OCI-LY7 (cell line): ENCODE data around the gene CKM. TPM values are rescaled to one million over a fixed set of nuclear protein-coding genes. Genes with fewer than 3 reads are reported as not detected.

Experiments
- BruUV-seq: library from RNA; stranded (reverse); fragments of 400-500 nt; replicated peaks from 2 replicates; lab custom pipeline; 2021; lab: Mats Ljungman, UMichigan
- CTCF ChIA-PET: fragments of 300-600 bp; sonication (Branson Sonifier 250); formaldehyde crosslinking; loops from one replicate; lab custom pipeline; 2022; ENCODE audit warnings: antibody characterized with exemption; ENCODE audit not compliant: unreplicated experiment; lab: Charles Lee
- POLR2A ChIA-PET: fragments of 300-600 bp; sonication (Branson Sonifier 250); formaldehyde crosslinking; loops from one replicate; lab custom pipeline; 2022; ENCODE audit warnings: antibody characterized with exemption; lab: Charles Lee
- DNase-seq: peaks from one replicate; pipeline ENCODE4 v3.0.0-alpha.2; 2015; ENCODE audit warnings: low spot score
- H2AFZ ChIP-seq: fragments of 200-600 bp; sonication (generic), shearing (Covaris generic); 2 replicates; pipeline ENCODE4 v1.6.1; 2014; ENCODE audit warnings: mild to moderate bottlenecking, antibody characterized with exemption, low read length, moderate library complexity
- H3K27ac ChIP-seq: fragments of 200-600 bp; sonication (generic); 2 replicates; pipeline ENCODE4 v1.5.1; 2014; ENCODE audit warnings: mixed run types, low read depth, mild to moderate bottlenecking, moderate library complexity, low read length, inconsistent platforms; ENCODE audit not compliant: poor library complexity, severe bottlenecking
- H3K36me3 ChIP-seq: fragments of 200-600 bp; sonication (generic); 2 replicates; pipeline ENCODE4 v1.6.1; 2014; ENCODE audit warnings: mild to moderate bottlenecking, antibody characterized with exemption, low read length, moderate library complexity, mixed read lengths; ENCODE audit not compliant: insufficient read depth
- H3K4me1 ChIP-seq: fragments of 200-600 bp; sonication (generic); 2 replicates; pipeline ENCODE4 v1.5.1; 2014; ENCODE audit warnings: mild to moderate bottlenecking, low read length; ENCODE audit not compliant: insufficient read depth, poor library complexity, severe bottlenecking
- H3K4me2 ChIP-seq: fragments of 200-600 bp; sonication (generic); 2 replicates; pipeline ENCODE4 v1.6.1; 2014; ENCODE audit warnings: mild to moderate bottlenecking, low read length
- H3K4me3 ChIP-seq: fragments of 200-600 bp; sonication (generic); 2 replicates; pipeline ENCODE4 v1.5.1; 2014; ENCODE audit warnings: mild to moderate bottlenecking, low read depth, low read length; ENCODE audit not compliant: poor library complexity, severe bottlenecking
- H3K79me2 ChIP-seq: fragments of 200-600 bp; sonication (generic); 2 replicates; pipeline ENCODE4 v1.6.1; 2016; ENCODE audit warnings: low read depth, mild to moderate bottlenecking, low read length, moderate library complexity, mixed read lengths; ENCODE audit not compliant: insufficient read depth
- H3K9me2 ChIP-seq: fragments of 200-600 bp; sonication (generic); 2 replicates; pipeline ENCODE4 v1.6.1; 2016; ENCODE audit warnings: mild to moderate bottlenecking, low read length, mixed read lengths; ENCODE audit not compliant: insufficient read depth
- H3K9me3 ChIP-seq: fragments of 200-600 bp; sonication (generic); 2 replicates; pipeline ENCODE4 v1.6.1; 2014; ENCODE audit warnings: mild to moderate bottlenecking, mixed run types, low read length, mixed read lengths
- H4K20me1 ChIP-seq: fragments of 200-600 bp; sonication (generic); 2 replicates; pipeline ENCODE4 v1.6.1; 2014; ENCODE audit warnings: mild to moderate bottlenecking, antibody characterized with exemption, low read length, moderate library complexity, mixed read lengths; ENCODE audit not compliant: insufficient read depth
- CTCF ChIP-seq: fragments of 200-600 bp; sonication (generic); conservative IDR thresholded peaks from 2 replicates; pipeline ENCODE4 v1.5.1; 2014; ENCODE audit warnings: mild to moderate bottlenecking, antibody characterized with exemption, low read length, moderate library complexity, mixed read lengths
- EZH2phosphoT487 ChIP-seq: fragments of 200-600 bp; sonication (generic); IDR thresholded peaks from 2 replicates; pipeline ENCODE4 v1.6.1; 2018; ENCODE audit warnings: low read depth, borderline replicate concordance, mild to moderate bottlenecking, mixed run types, antibody characterized with exemption, low read length, moderate library complexity, mixed read lengths
- intact Hi-C: fragments of 100-400 bp; cut with micrococcal nuclease; formaldehyde crosslinking; loops from one replicate; pipeline ENCODE4 v1.10.0; 2022; ENCODE audit not compliant: unreplicated experiment
- total RNA-seq, 2 experiments: library from RNA; depleted of rRNA in 1 of 2; stranded (reverse); fragments of >200 nt in 1 of 2; shearing (Covaris generic) in 1 of 2; gene quantifications; 2 replicates each; pipeline ENCODE4 v1.2.3, GENCODE V29; 2014 to 2022

Gene CKM
- total RNA-seq, 2 experiments from 2014 or later: not detected

GRCh38 chr19:45352471-45352870, 29.8 kb upstream of the CKM start:
- Histone ChIP-seq H3K4me1 (no peaks in the 10 kb centered on the region), H3K4me2 (no peak overlapping the region), H2AFZ (no peak overlapping the region), H3K4me3 (no peak overlapping the region), H3K79me2 (no peaks in the 10 kb centered on the region), H3K9me2 (no peaks in the 10 kb centered on the region), H3K9me3 (no peaks in the 10 kb centered on the region), H4K20me1 (no peaks in the 10 kb centered on the region), H3K36me3 (peaks cover 13% of the 10 kb centered on the region), H3K27ac (no peak overlapping the region)
- CTCF ChIA-PET: no interaction called here
- no peak for DNase-seq
- BruUV-seq: no TSS peak
- POLR2A ChIA-PET: interaction anchor here (0.7 kb wide), 1 partner anchor 239 kb away, joined by 3 read pairs; no protein-coding TSS in a partner anchor
- intact Hi-C loops: no loop called here
- TF ChIP-seq EZH2phosphoT487 (no peak), CTCF (no peak)

- no peak overlapping the region for H3K4me3 ChIP-seq
- no peak for DNase-seq
- peaks cover 13% of the 10 kb centered on the region for H3K36me3 ChIP-seq
- no peaks in the 10 kb centered on the region for H4K20me1 ChIP-seq
- H3K9me2 ChIP-seq: no peaks in the 10 kb centered on the region
- no peak overlapping the region for H3K27ac ChIP-seq
- H2AFZ ChIP-seq: no peak overlapping the region
- no peak overlapping the region for H3K4me2 ChIP-seq
- ChIA-PET POLR2A (interaction anchor here (0.7 kb wide), 1 partner anchor 240 kb away, joined by 3 read pairs; no protein-coding TSS in a partner anchor), CTCF (no interaction called here)
- no peaks in the 10 kb centered on the region for H3K9me3 ChIP-seq
- intact Hi-C loops: no loop called here
- no peak for TF ChIP-seq EZH2phosphoT487
- TF ChIP-seq CTCF: no peak
- BruUV-seq: no TSS peak
- no peaks in the 10 kb centered on the region for H3K79me2 ChIP-seq
- no peaks in the 10 kb centered on the region for H3K4me1 ChIP-seq
These were observed 29.4 kb upstream of the CKM start for GRCh38 chr19:45352062-45352461.

- no peak for DNase-seq
- Histone ChIP-seq H4K20me1 (no peaks in the 10 kb centered on the region), H3K4me3 (no peak overlapping the region), H2AFZ (no peak overlapping the region), H3K4me1 (no peaks in the 10 kb centered on the region), H3K79me2 (no peaks in the 10 kb centered on the region), H3K9me3 (no peaks in the 10 kb centered on the region), H3K27ac (no peak overlapping the region), H3K9me2 (no peaks in the 10 kb centered on the region), H3K36me3 (peaks cover 13% of the 10 kb centered on the region), H3K4me2 (no peak overlapping the region)
- no peak for TF ChIP-seq EZH2phosphoT487
- TF ChIP-seq CTCF: no peak
- ChIA-PET POLR2A (no interaction called here), CTCF (no interaction called here)
- intact Hi-C loops: no loop called here
- no TSS peak for BruUV-seq
These were observed 28.8 kb upstream of the CKM start for GRCh38 chr19:45351401-45351952.
